Left ventricle myocardium superior (tissue), 1 donor: Measurements from ENCODE around the gene TAS2R30. TPM values are rescaled to one million over a fixed set of nuclear protein-coding genes. Genes with fewer than 3 reads are reported as not detected.
"Not testable (repeated sequence)": the region's sequence is repeated elsewhere in the genome, so short reads cannot be mapped to it uniquely, and the experiment has no call there.

Source experiments
- ATAC-seq: fragments of 200-7000 bp; cut with Tn5 transposase; one replicate; pipeline ENCODE4 v1.9.1; 2020; ENCODE audit warnings: mild to moderate bottlenecking, moderate library complexity
- DNase-seq: peaks from one replicate; pipeline ENCODE4 v3.0.0-alpha.2; 2020
- intact Hi-C: fragments of 100-400 bp; cut with micrococcal nuclease; formaldehyde crosslinking; loops from one replicate; pipeline ENCODE4 v1.11.0; 2022
- total RNA-seq: library from RNA; stranded (reverse); fragmentation: NEBNext Ultra II Directional; extraction: Animal tissue kit (Norgen Biotek cat#: 25700); gene quantifications from one replicate; pipeline ENCODE4 v1.2.1, GENCODE V29; 2021
- donor health status: DM: no; HTN: yes; CAD: no; lungs with severe emphysema.

Gene TAS2R30
- total RNA-seq, 1 donor from 2014 or later, result 0.72 TPM

GRCh38 chr12:11133816-11134215 lies 628 bp downstream of the TAS2R30 start:
- no peak for ATAC-seq
- intact Hi-C loops, result no loop called here
- DNase-seq, result no peak

GRCh38 chr12:11133162-11133561 lies 1.3 kb downstream of the TAS2R30 start:
- ATAC-seq (no peak), DNase-seq (no peak)
- intact Hi-C loops, result no loop called here

- intact Hi-C loops, result no loop called here
- DNase-seq (no peak), ATAC-seq (peak; percentile 73)
These were observed 3.4 kb downstream of the TAS2R30 start for GRCh38 chr12:11130999-11131398.

- peak; percentile 74 for ATAC-seq
- intact Hi-C loops, result no loop called here
These were observed 4.1 kb downstream of the TAS2R30 start for GRCh38 chr12:11130382-11130781.

GRCh38 chr12:11114130-11114529 lies 20.3 kb downstream of the TAS2R30 start:
- ATAC-seq, intact Hi-C loops: not testable (repeated sequence)

More at GRCh38 chr12:11130382-11130781, 4.1 kb downstream of the TAS2R30 start:
- DNase-seq, result no peak

GRCh38 chr12:11111213-11111612 lies 23.2 kb downstream of the TAS2R30 start:
- intact Hi-C loops, DNase-seq, ATAC-seq: not testable (repeated sequence)

More at GRCh38 chr12:11114130-11114529, 20.3 kb downstream of the TAS2R30 start:
- DNase-seq, result not testable (repeated sequence)

GRCh38 chr12:11108862-11109261 lies 25.6 kb downstream of the TAS2R30 start:
- intact Hi-C loops, result no loop called here
- ATAC-seq, result no peak
- DNase-seq, result no peak

- ATAC-seq (no peak), DNase-seq (no peak)
- intact Hi-C loops, result no loop called here
These were observed 26.7 kb downstream of the TAS2R30 start for GRCh38 chr12:11107719-11108118.

- DNase-seq (no peak), ATAC-seq (no peak)
- intact Hi-C loops, result no loop called here
These were observed 28.2 kb downstream of the TAS2R30 start for GRCh38 chr12:11106288-11106687.

- ATAC-seq, result no peak
These were observed 28.9 kb downstream of the TAS2R30 start for GRCh38 chr12:11105546-11105945.

GRCh38 chr12:11094910-11095309 lies 39.5 kb downstream of the TAS2R30 start:
- intact Hi-C loops, DNase-seq, ATAC-seq: not testable (repeated sequence)

More at GRCh38 chr12:11105546-11105945, 28.9 kb downstream of the TAS2R30 start:
- DNase-seq, result no peak
- intact Hi-C loops, result no loop called here

- ATAC-seq (no peak), DNase-seq (no peak)
- intact Hi-C loops, result no loop called here
These were observed 42.3 kb downstream of the TAS2R30 start, which contains the start of gene TAS2R43 for GRCh38 chr12:11092128-11092527. Gene TAS2R43, minus strand, starts transcription at chr12:11092313. Its CDS starts 84 bp downstream, at chr12:11092229.

- intact Hi-C loops, result no loop called here
- no peak for ATAC-seq
- DNase-seq, result no peak
These were observed 45.2 kb downstream of the TAS2R30 start for GRCh38 chr12:11089246-11089645.

- intact Hi-C loops, result no loop called here
- no peak for ATAC-seq
- no peak for DNase-seq
These were observed 49.0 kb downstream of the TAS2R30 start for GRCh38 chr12:11085419-11085818.

Other genes with a start within 250 kb of the TAS2R30 start
- gene TAS2R13, start 225.1 kb downstream of the TAS2R30 start, total RNA-seq, result 0.30 TPM
- not detected for gene PRH2, start 205.4 kb downstream of the TAS2R30 start, total RNA-seq
- 0.45 TPM for gene TAS2R14, start 195.4 kb downstream of the TAS2R30 start, total RNA-seq
- gene TAS2R50, start 147.7 kb downstream of the TAS2R30 start, total RNA-seq, result 0.25 TPM
- gene TAS2R20, start 136.3 kb downstream of the TAS2R30 start, total RNA-seq, result 0.42 TPM
- gene TAS2R19, start 112.0 kb downstream of the TAS2R30 start, total RNA-seq, result 0.77 TPM
- gene TAS2R31, start 103.2 kb downstream of the TAS2R30 start, total RNA-seq, result 0.67 TPM
- 0.27 TPM for gene TAS2R46, start 72.3 kb downstream of the TAS2R30 start, total RNA-seq
- not detected for gene TAS2R43, start 42.3 kb downstream of the TAS2R30 start, total RNA-seq
- gene SMIM10L1, start 36.5 kb upstream of the TAS2R30 start, total RNA-seq, result 13.7 TPM
- gene TAS2R42, start 52.3 kb upstream of the TAS2R30 start, total RNA-seq, result not detected
- gene PRB3, start 135.1 kb upstream of the TAS2R30 start, total RNA-seq, result not detected
- gene PRB4, start 175.8 kb upstream of the TAS2R30 start, total RNA-seq, result not detected